Smooth muscle cell of the brain vasculature (primary cell): ENCODE results near the gene SURF1.
"Not testable (repeated sequence)": the region's sequence is repeated elsewhere in the genome, so short reads cannot be mapped to it uniquely, and the experiment has no call there.

Experiments used
- DNase-seq: peaks from one replicate; pipeline ENCODE4 v3.0.0-alpha.2; 2012; ENCODE audit warnings: low read depth, low spot score

The SURF1 gene

GRCh38 chr9:133323991-133324703, 32.1 kb downstream of the SURF1 start:
- DNase-seq, result no peak

GRCh38 chr9:133323211-133323610, 33.1 kb downstream of the SURF1 start:
- DNase-seq, result no peak

DNA sequence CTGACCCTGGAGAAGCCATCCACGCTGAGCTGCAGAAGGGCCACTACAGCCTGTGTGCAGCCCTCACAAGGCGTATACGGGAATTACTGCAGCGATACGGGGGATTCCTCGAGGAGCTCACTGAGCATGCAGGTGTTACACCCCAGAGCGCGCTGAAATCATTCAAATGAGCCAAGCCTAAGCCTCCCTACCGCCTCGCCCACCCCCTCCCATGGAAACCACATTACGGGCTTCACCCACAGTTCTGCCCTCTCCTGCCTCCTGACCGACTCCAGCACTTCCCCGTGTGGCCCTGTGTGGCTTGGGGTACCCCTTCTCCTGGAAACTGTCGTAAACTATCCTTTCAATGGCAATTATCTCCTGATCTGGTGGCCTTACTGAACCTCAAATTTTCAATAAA, 33.6 kb downstream of the SURF1 start:
- DNase-seq, result no peak

GRCh38 chr9:133321411-133321935, 34.8 kb downstream of the SURF1 start:
- DNase-seq, result no peak

DNA sequence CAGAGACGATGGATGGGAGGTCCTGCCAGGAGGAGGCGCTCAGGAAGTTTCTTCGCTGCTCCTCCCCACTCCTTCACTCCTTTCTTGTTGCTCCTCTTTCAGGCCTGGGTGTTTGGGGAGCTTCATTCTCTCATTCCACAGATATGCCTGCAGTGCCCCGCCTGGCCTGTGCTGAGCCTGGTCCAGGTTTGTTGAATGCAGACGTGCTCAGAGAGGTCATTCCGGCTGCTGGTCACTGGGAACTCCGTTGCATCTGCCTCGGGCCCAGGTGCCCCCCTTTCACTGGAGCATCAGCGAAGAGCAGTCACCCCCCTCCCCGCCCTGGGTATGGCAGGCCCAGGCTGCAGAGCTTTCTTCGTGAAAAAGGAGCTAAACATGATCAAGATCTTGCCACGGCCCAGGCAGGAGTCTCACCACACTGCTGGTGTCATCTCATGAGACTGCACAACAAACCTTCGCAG, 35.8 kb downstream of the SURF1 start:
- no peak for DNase-seq

- DNase-seq, result not testable (repeated sequence)
These were observed 38.7 kb downstream of the SURF1 start for GRCh38 chr9:133317551-133317950.

- DNase-seq, result no peak
These were observed 40.3 kb downstream of the SURF1 start for GRCh38 chr9:133315997-133316396.

DNA sequence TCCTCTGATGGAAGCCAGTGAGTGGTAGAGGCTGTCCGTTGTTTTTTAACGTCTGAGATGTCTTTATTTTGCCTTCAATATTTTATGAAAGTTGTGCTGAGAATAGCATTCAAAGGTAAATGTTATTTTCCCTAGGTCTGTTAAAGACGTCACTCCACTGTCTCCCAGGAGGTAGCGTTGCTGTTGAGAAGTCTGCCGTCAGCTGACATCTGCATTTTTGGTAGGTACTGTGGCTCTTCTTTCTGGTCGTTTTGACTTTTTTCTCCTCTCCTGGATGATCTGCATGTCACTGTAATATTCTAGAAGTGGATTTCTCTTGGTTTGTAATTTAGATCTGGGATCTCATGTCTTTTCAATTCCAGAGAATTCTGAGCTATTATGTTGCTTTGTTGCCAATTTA, 46.7 kb downstream of the SURF1 start:
- no peak for DNase-seq

GRCh38 chr9:133307301-133307700, 49.0 kb downstream of the SURF1 start:
- no peak for DNase-seq

- DNase-seq, result peak; percentile 23
These were observed 49.8 kb downstream of the SURF1 start for GRCh38 chr9:133306242-133307204.

DNA sequence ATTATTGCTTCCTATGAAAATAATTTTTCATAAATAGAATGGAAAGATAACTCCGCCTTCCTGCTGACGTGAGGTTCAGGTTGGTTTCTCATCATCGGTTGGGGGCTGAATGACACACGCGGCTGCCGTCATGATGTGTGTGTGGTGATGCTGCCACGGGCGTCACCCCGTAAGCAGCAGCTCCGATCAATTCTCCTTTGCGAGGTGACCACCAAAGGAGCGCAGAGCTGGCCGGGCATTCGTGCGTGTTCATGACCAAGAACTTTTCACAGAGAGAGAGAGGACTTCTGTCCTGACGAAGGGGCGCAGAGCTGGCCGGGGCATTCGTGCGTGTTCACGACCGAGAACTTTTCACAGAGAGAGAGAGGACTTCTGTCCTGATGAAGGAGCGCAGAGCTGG, 50.6 kb downstream of the SURF1 start:
- no peak for DNase-seq

GRCh38 chr9:133304477-133305377, 51.6 kb downstream of the SURF1 start:
- DNase-seq, result no peak

GRCh38 chr9:133304158-133304470, 52.2 kb downstream of the SURF1 start:
- no peak for DNase-seq

GRCh38 chr9:133303266-133304157, 52.8 kb downstream of the SURF1 start:
- no peak for DNase-seq
